Measurements from ENCODE around the gene EVX2. TPM values are rescaled to one million over a fixed set of nuclear protein-coding genes. Genes with fewer than 3 reads are reported as not detected.

The EVX2 gene
- total RNA-seq, 1 donor from 2014 or later, result not detected

- no peak overlapping the region for H3K27ac Mint-ChIP-seq
- H3K4me1 Mint-ChIP-seq (ENCODE audit: low read depth), result peaks cover 4% of the 10 kb centered on the region
- H3K36me3 Mint-ChIP-seq (ENCODE audit: insufficient read depth), result no peaks in the 10 kb centered on the region
- H3K9me3 Mint-ChIP-seq (ENCODE audit: low read depth), result no peaks in the 10 kb centered on the region
- no peak for TF ChIP-seq CTCF (IDR thresholded peaks at IDR 0.05; ENCODE audit: unreplicated experiment)
- H3K4me3 Mint-ChIP-seq (ENCODE audit: low read depth), result no peak overlapping the region
- DNase-seq (ENCODE audit: low spot score, unreplicated experiment), result no peak
- peaks cover 96% of the 10 kb centered on the region for H3K27me3 Mint-ChIP-seq
Observed at GRCh38 chr2:176098366-176099158, 14.8 kb upstream of the EVX2 start.

- no peak for TF ChIP-seq CTCF (IDR thresholded peaks at IDR 0.05; ENCODE audit: unreplicated experiment)
- Mint-ChIP-seq H3K27me3 (peaks cover 95% of the 10 kb centered on the region), H3K9me3 (ENCODE audit: low read depth) (no peaks in the 10 kb centered on the region), H3K4me1 (ENCODE audit: low read depth) (peaks cover 4% of the 10 kb centered on the region), H3K27ac (peak overlapping the region; percentile 67), H3K36me3 (ENCODE audit: insufficient read depth) (no peaks in the 10 kb centered on the region), H3K4me3 (ENCODE audit: low read depth) (no peak overlapping the region)
- no peak for DNase-seq (ENCODE audit: low spot score, unreplicated experiment)
Observed at GRCh38 chr2:176097820-176098365, 14.1 kb upstream of the EVX2 start.

- Mint-ChIP-seq H3K4me1 (ENCODE audit: low read depth) (peaks cover 4% of the 10 kb centered on the region), H3K27ac (peak overlapping the region; percentile 67), H3K4me3 (ENCODE audit: low read depth) (no peak overlapping the region), H3K27me3 (peaks cover 89% of the 10 kb centered on the region), H3K9me3 (ENCODE audit: low read depth) (no peaks in the 10 kb centered on the region), H3K36me3 (ENCODE audit: insufficient read depth) (no peaks in the 10 kb centered on the region)
- DNase-seq (ENCODE audit: low spot score, unreplicated experiment), result peak; percentile 77
- peak; percentile 91 for TF ChIP-seq CTCF (IDR thresholded peaks at IDR 0.05; ENCODE audit: unreplicated experiment)
Observed at GRCh38 chr2:176096986-176097819, 13.4 kb upstream of the EVX2 start.

- Mint-ChIP-seq H3K27me3 (peaks cover 89% of the 10 kb centered on the region), H3K9me3 (ENCODE audit: low read depth) (no peaks in the 10 kb centered on the region), H3K27ac (no peak overlapping the region), H3K36me3 (ENCODE audit: insufficient read depth) (no peaks in the 10 kb centered on the region), H3K4me1 (ENCODE audit: low read depth) (peaks cover 6% of the 10 kb centered on the region), H3K4me3 (ENCODE audit: low read depth) (no peak overlapping the region)
- DNase-seq (ENCODE audit: low spot score, unreplicated experiment), result no peak
- no peak for TF ChIP-seq CTCF (IDR thresholded peaks at IDR 0.05; ENCODE audit: unreplicated experiment)
Observed at GRCh38 chr2:176096243-176096985, 12.7 kb upstream of the EVX2 start.

GRCh38 chr2:176095421-176095820 lies 11.7 kb upstream of the EVX2 start:
- no peak for TF ChIP-seq CTCF (IDR thresholded peaks at IDR 0.05; ENCODE audit: unreplicated experiment)
- Mint-ChIP-seq H3K4me1 (ENCODE audit: low read depth) (peaks cover 6% of the 10 kb centered on the region), H3K27me3 (peaks cover 89% of the 10 kb centered on the region), H3K36me3 (ENCODE audit: insufficient read depth) (no peaks in the 10 kb centered on the region), H3K4me3 (ENCODE audit: low read depth) (no peak overlapping the region), H3K9me3 (ENCODE audit: low read depth) (no peaks in the 10 kb centered on the region), H3K27ac (no peak overlapping the region)
- DNase-seq (ENCODE audit: low spot score, unreplicated experiment), result no peak

Measured in progenitor cell of endocrine pancreas (in vitro differentiated cells).